ENCODE results near the gene SIX4. TPM values are rescaled to one million over a fixed set of nuclear protein-coding genes. Genes with fewer than 3 reads are reported as not detected.

SIX4 gene
- total and polyA plus RNA-seq, 9 of the 15 experiments (the other 6 are each of a cell fraction or from before 2014, with no cell fraction given): 0.77 to 8.6 (median 5.6) TPM

DNA sequence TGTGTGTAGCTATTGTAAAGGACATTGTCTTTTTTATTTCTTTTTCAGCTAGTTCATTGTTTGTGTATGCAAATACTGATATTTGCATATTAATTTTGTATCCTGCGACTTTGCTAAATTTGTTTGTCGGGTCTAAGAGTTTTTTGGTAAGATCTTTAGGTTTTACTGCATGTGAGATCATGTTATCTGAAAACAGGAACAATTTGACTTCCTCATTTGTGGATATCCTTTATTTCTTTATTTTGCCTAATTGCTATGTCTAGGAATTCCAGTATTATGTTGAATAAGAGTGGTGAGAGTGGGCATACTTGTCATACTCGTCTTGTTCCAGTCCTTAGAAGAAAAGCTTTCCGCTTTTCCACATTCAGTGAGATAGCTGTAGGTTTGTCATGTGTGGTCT lies 28.8 kb downstream of the SIX4 start:
- ATAC-seq: no peak
- Histone ChIP-seq H3K36me3 (ENCODE audit: control insufficient read depth, insufficient read depth, low read length) (no peaks in the 10 kb centered on the region), H3K4me2 (ENCODE audit: insufficient read depth, low read length) (no peak overlapping the region), H3K4me1 (replicated peaks in 1 of 2; ENCODE audit: control insufficient read depth in 2 of 2, insufficient read depth in 2 of 2, low read length in 2 of 2) (no peaks in the 10 kb centered on the region), H3K9ac (ENCODE audit: insufficient read depth in 1 of 2, low read depth in 2 of 2, low read length in 2 of 2) (no peak overlapping the region), H3K27me3 (ENCODE audit: control insufficient read depth in 2 of 2, insufficient read depth in 2 of 2, low read length in 2 of 2) (no peaks in the 10 kb centered on the region), H3K9me3 (replicated peaks; ENCODE audit: control insufficient read depth, insufficient read depth, low read depth, low read length) (no peaks in the 10 kb centered on the region), H4K20me1 (replicated peaks; ENCODE audit: control insufficient read depth, insufficient read depth, low read length) (no peaks in the 10 kb centered on the region), H3K4me3 (no peak overlapping the region), H3K27ac (ENCODE audit: extremely low read depth, low read depth, low read length) (no peak overlapping the region), H2AFZ (ENCODE audit: low read depth, low read length) (no peak overlapping the region), H3K9me1 (ENCODE audit: control insufficient read depth, insufficient read depth, low read length) (no peaks in the 10 kb centered on the region), H3K79me2 (ENCODE audit: control insufficient read depth, insufficient read depth, low read length) (no peaks in the 10 kb centered on the region)
- POLR2A ChIA-PET: no interaction called here
- intact Hi-C loops (cut with micrococcal nuclease) (no loop called here), in situ Hi-C loops (cut with MboI) (no loop called here)
- TF ChIP-seq, protein P1, sequence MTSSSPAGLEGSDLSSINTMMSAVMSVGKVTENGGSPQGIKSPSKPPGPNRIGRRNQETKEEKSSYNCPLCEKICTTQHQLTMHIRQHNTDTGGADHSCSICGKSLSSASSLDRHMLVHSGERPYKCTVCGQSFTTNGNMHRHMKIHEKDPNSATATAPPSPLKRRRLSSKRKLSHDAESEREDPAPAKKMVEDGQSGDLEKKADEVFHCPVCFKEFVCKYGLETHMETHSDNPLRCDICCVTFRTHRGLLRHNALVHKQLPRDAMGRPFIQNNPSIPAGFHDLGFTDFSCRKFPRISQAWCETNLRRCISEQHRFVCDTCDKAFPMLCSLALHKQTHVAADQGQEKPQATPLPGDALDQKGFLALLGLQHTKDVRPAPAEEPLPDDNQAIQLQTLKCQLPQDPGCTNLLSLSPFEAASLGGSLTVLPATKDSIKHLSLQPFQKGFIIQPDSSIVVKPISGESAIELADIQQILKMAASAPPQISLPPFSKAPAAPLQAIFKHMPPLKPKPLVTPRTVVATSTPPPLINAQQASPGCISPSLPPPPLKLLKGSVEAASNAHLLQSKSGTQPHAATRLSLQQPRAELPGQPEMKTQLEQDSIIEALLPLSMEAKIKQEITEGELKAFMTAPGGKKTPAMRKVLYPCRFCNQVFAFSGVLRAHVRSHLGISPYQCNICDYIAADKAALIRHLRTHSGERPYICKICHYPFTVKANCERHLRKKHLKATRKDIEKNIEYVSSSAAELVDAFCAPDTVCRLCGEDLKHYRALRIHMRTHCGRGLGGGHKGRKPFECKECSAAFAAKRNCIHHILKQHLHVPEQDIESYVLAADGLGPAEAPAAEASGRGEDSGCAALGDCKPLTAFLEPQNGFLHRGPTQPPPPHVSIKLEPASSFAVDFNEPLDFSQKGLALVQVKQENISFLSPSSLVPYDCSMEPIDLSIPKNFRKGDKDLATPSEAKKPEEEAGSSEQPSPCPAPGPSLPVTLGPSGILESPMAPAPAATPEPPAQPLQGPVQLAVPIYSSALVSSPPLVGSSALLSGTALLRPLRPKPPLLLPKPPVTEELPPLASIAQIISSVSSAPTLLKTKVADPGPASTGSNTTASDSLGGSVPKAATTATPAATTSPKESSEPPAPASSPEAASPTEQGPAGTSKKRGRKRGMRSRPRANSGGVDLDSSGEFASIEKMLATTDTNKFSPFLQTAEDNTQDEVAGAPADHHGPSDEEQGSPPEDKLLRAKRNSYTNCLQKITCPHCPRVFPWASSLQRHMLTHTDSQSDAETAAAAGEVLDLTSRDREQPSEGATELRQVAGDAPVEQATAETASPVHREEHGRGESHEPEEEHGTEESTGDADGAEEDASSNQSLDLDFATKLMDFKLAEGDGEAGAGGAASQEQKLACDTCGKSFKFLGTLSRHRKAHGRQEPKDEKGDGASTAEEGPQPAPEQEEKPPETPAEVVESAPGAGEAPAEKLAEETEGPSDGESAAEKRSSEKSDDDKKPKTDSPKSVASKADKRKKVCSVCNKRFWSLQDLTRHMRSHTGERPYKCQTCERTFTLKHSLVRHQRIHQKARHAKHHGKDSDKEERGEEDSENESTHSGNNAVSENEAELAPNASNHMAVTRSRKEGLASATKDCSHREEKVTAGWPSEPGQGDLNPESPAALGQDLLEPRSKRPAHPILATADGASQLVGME (CRISPR knock-in tag; IDR thresholded peaks at IDR 0.05): no peak
- TF ChIP-seq SPI1 (IDR thresholded peaks at IDR 0.05; ENCODE audit: borderline replicate concordance, low read depth, low read length) (0 out of 2 replicates have a peak, but pooled peaks have one; percentile 23), BRCA1 (IDR thresholded peaks at IDR 0.05) (no peak), BRCA1 (CRISPR knock-in tag; IDR thresholded peaks at IDR 0.05) (no peak), ZNF263 (CRISPR knock-in tag; IDR thresholded peaks at IDR 0.05; ENCODE audit: borderline replicate concordance) (no peak)
- DNase-seq (ENCODE audit: extremely low read depth in 1 of 4, low spot score in 3 of 4): no peak
- 11% methylated on average over 4 of the region's 4 CpGs for WGBS (ENCODE audit: insufficient coverage, low coverage, missing lambda C conversion rate)
- no peak for FAIRE-seq
- no TSS peak for BruUV-seq (replicated peaks)
- CTCF ChIA-PET (ENCODE audit: low intra/inter-chr PET ratio): no interaction called here

Data from K562 (cell line).